Hepatocyte (in vitro differentiated cells): ENCODE results near the gene CFAP77.

Experiments
- EZH2 ChIP-seq: fragments of 200-600 bp; sonication (generic); IDR thresholded peaks from 2 replicates; pipeline ENCODE4 v1.6.1; 2016; ENCODE audit warnings: antibody characterized with exemption, mild to moderate bottlenecking, borderline replicate concordance
- TF ChIP-seq, protein P1 (sequence below): fragments of 200-600 bp; sonication (generic); IDR thresholded peaks from 2 replicates; pipeline ENCODE4 v1.5.1; 2016; ENCODE audit warnings: antibody characterized with exemption, mild to moderate bottlenecking; ENCODE audit not compliant: poor library complexity

GRCh38 chr9:132411091-132411508 lies 1.1 kb downstream of the CFAP77 start:
- TF ChIP-seq, protein P1, sequence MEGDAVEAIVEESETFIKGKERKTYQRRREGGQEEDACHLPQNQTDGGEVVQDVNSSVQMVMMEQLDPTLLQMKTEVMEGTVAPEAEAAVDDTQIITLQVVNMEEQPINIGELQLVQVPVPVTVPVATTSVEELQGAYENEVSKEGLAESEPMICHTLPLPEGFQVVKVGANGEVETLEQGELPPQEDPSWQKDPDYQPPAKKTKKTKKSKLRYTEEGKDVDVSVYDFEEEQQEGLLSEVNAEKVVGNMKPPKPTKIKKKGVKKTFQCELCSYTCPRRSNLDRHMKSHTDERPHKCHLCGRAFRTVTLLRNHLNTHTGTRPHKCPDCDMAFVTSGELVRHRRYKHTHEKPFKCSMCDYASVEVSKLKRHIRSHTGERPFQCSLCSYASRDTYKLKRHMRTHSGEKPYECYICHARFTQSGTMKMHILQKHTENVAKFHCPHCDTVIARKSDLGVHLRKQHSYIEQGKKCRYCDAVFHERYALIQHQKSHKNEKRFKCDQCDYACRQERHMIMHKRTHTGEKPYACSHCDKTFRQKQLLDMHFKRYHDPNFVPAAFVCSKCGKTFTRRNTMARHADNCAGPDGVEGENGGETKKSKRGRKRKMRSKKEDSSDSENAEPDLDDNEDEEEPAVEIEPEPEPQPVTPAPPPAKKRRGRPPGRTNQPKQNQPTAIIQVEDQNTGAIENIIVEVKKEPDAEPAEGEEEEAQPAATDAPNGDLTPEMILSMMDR: peak; percentile 69
- TF ChIP-seq EZH2: no peak
